ENCODE results near the gene ZNF407.

ZNF407 gene

DNA sequence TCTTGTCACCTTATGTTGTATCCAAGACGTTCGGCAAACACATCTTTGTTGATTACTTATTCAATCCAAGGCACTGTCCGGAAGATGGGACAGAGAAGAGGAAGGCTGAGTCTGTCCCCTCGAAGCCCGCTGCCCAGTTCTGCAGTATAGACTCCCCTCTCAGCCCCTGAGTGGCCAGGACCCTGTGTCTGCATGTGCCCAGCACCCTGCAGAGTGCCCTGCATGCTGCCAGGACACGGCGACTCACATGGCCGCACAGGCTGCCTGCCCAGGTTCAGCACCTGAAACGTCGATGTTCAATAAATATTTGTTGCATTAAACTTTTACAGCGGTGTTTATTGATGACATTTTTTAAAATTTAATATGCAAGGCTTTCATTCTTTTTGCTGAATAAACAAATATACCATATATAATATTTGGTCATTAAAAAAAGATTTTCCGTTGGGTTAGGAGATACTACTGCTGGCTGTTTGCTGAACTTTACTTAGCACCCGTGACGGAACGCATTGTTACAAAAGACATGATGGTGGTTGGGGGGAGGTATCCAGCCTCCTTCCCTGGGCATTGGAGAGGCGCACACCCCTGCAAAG is 464.7 kb downstream of the ZNF407 start:
- H3K36me3 ChIP-seq (ENCODE audit: control insufficient read depth, low read length) = no peaks in the 10 kb centered on the region
- H3K27ac ChIP-seq (ENCODE audit: low read depth, low read length) = no peak overlapping the region
- no peak overlapping the region for H3K4me3 ChIP-seq (ENCODE audit: low read length)
- H3K79me2 ChIP-seq (ENCODE audit: control insufficient read depth, low read length) = no peaks in the 10 kb centered on the region
- H3K9me3 ChIP-seq (ENCODE audit: control insufficient read depth, insufficient read depth, low read length) = no peaks in the 10 kb centered on the region
- H3K4me2 ChIP-seq (ENCODE audit: low read length) = no peak overlapping the region
- TF ChIP-seq, protein P1, sequence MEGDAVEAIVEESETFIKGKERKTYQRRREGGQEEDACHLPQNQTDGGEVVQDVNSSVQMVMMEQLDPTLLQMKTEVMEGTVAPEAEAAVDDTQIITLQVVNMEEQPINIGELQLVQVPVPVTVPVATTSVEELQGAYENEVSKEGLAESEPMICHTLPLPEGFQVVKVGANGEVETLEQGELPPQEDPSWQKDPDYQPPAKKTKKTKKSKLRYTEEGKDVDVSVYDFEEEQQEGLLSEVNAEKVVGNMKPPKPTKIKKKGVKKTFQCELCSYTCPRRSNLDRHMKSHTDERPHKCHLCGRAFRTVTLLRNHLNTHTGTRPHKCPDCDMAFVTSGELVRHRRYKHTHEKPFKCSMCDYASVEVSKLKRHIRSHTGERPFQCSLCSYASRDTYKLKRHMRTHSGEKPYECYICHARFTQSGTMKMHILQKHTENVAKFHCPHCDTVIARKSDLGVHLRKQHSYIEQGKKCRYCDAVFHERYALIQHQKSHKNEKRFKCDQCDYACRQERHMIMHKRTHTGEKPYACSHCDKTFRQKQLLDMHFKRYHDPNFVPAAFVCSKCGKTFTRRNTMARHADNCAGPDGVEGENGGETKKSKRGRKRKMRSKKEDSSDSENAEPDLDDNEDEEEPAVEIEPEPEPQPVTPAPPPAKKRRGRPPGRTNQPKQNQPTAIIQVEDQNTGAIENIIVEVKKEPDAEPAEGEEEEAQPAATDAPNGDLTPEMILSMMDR (IDR thresholded peaks at IDR 0.05; ENCODE audit: low read depth, low read length, poor library complexity, severe bottlenecking) = no peak
- no peak for TF ChIP-seq EZH2phosphoT487 (IDR thresholded peaks at IDR 0.05; ENCODE audit: borderline replicate concordance, low read length)
- H4K20me1 ChIP-seq (ENCODE audit: control insufficient read depth, insufficient read depth, low read depth, low read length) = no peaks in the 10 kb centered on the region
- no peaks in the 10 kb centered on the region for H3K27me3 ChIP-seq (ENCODE audit: control insufficient read depth, low read length)
- no peaks in the 10 kb centered on the region for H3K4me1 ChIP-seq (ENCODE audit: control insufficient read depth, low read length)
- H3F3A ChIP-seq (ENCODE audit: control insufficient read depth, insufficient read depth) = no peaks in the 10 kb centered on the region
- H3K9me2 ChIP-seq (replicated peaks; ENCODE audit: control insufficient read depth, low read length) = no peaks in the 10 kb centered on the region

DNA sequence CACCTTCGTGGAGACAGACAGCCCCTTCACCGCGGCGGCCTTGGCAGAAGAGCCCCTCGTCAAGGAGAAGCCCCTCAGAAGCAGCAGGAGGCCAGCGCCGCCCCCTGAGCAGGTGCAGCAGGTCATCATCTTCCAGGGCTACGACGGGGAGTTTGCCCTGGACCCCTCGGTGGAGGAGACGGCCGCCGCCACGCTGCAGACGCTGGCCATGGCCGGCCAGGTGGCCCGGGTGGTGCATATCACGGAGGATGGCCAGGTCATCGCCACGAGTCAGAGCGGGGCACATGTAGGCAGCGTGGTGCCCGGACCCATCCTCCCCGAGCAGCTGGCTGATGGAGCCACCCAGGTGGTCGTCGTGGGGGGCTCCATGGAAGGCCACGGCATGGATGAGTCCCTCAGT is 465.5 kb downstream of the ZNF407 start:
- no peak overlapping the region for H3K27ac ChIP-seq (ENCODE audit: low read depth, low read length)
- H3K79me2 ChIP-seq (ENCODE audit: control insufficient read depth, low read length) = no peaks in the 10 kb centered on the region
- no peak overlapping the region for H3K4me2 ChIP-seq (ENCODE audit: low read length)
- no peaks in the 10 kb centered on the region for H3F3A ChIP-seq (ENCODE audit: control insufficient read depth, insufficient read depth)
- no peak overlapping the region for H3K4me3 ChIP-seq (ENCODE audit: low read length)
- no peaks in the 10 kb centered on the region for H3K4me1 ChIP-seq (ENCODE audit: control insufficient read depth, low read length)
- no peaks in the 10 kb centered on the region for H3K9me3 ChIP-seq (ENCODE audit: control insufficient read depth, insufficient read depth, low read length)
- no peaks in the 10 kb centered on the region for H3K36me3 ChIP-seq (ENCODE audit: control insufficient read depth, low read length)
- TF ChIP-seq, protein P1 (IDR thresholded peaks at IDR 0.05; ENCODE audit: low read depth, low read length, poor library complexity, severe bottlenecking) = no peak
- TF ChIP-seq EZH2phosphoT487 (IDR thresholded peaks at IDR 0.05; ENCODE audit: borderline replicate concordance, low read length) = no peak
- no peaks in the 10 kb centered on the region for H3K27me3 ChIP-seq (ENCODE audit: control insufficient read depth, low read length)
- H3K9me2 ChIP-seq (replicated peaks; ENCODE audit: control insufficient read depth, low read length) = no peaks in the 10 kb centered on the region
- no peaks in the 10 kb centered on the region for H4K20me1 ChIP-seq (ENCODE audit: control insufficient read depth, insufficient read depth, low read depth, low read length)

DNA sequence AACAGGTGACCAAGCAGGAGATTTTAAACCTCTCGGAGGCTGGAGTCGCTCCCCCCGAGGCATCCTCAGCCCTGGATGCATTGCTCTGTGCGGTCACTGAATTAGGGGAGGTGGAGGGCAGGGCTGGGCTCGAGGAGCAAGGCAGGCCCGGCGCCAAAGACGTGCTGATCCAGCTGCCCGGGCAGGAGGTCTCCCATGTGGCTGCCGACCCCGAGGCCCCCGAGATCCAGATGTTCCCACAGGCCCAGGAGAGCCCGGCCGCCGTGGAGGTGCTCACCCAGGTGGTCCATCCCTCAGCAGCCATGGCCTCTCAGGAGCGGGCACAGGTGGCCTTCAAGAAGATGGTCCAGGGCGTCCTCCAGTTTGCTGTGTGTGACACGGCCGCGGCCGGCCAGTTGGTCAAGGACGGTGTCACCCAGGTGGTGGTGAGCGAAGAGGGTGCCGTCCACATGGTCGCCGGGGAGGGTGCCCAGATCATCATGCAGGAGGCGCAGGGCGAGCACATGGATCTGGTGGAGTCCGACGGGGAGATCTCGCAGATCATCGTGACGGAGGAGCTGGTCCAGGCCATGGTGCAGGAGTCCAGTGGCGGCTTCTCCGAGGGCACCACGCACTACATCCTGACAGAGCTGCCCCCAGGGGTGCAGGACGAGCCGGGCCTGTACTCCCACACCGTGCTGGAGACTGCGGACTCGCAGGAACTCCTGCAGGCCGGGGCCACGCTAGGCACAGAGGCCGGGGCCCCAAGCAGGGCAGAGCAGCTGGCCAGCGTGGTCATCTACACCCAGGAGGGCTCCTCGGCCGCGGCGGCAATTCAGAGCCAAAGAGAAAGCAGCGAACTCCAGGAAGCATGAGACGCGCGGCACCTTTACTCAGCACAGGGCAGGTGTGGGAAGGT is 466.2 kb downstream of the ZNF407 start:
- no peaks in the 10 kb centered on the region for H3K9me2 ChIP-seq (replicated peaks; ENCODE audit: control insufficient read depth, low read length)
- no peak overlapping the region for H3K4me3 ChIP-seq (ENCODE audit: low read length)
- no peaks in the 10 kb centered on the region for H3K36me3 ChIP-seq (ENCODE audit: control insufficient read depth, low read length)
- no peaks in the 10 kb centered on the region for H3K27me3 ChIP-seq (ENCODE audit: control insufficient read depth, low read length)
- H3K4me1 ChIP-seq (ENCODE audit: control insufficient read depth, low read length) = no peaks in the 10 kb centered on the region
- no peaks in the 10 kb centered on the region for H3K9me3 ChIP-seq (ENCODE audit: control insufficient read depth, insufficient read depth, low read length)
- no peak overlapping the region for H3K27ac ChIP-seq (ENCODE audit: low read depth, low read length)
- no peaks in the 10 kb centered on the region for H3K79me2 ChIP-seq (ENCODE audit: control insufficient read depth, low read length)
- no peaks in the 10 kb centered on the region for H3F3A ChIP-seq (ENCODE audit: control insufficient read depth, insufficient read depth)
- TF ChIP-seq, protein P1 (IDR thresholded peaks at IDR 0.05; ENCODE audit: low read depth, low read length, poor library complexity, severe bottlenecking) = no peak
- no peak for TF ChIP-seq EZH2phosphoT487 (IDR thresholded peaks at IDR 0.05; ENCODE audit: borderline replicate concordance, low read length)
- no peak overlapping the region for H3K4me2 ChIP-seq (ENCODE audit: low read length)
- H4K20me1 ChIP-seq (ENCODE audit: control insufficient read depth, insufficient read depth, low read depth, low read length) = no peaks in the 10 kb centered on the region
